Measurements from ENCODE around the gene ZNF512B. TPM values are rescaled to one million over a fixed set of nuclear protein-coding genes. Genes with fewer than 3 reads are reported as not detected.

ZNF512B gene
- polyA plus RNA-seq, 3 donors, result 0.10 to 2.6 TPM; not detected in 1

DNA sequence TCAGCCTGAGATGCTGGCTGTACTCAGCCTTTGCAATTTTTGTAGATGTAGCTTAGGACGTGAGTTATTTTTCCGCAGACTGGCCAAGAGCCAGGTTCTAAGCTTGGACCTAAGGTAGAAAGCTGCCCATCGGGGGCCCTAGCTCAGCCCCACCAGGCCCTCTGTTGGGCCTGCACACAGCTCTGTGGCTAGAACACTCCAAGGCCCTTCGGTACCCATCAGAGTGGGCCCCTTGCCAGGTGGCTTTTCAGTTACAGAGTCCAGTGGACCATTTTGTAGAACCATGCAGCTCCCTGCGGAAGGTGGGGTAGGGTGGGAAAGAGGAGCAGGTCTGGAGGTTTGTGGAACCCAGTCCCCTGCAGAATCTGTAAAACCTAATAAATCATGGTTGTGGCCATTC is 36.1 kb downstream of the ZNF512B start:
- intact Hi-C loops (cut with micrococcal nuclease), result no loop called here
- Mint-ChIP-seq H3K9me3 (peaks cover 0 to 6% (median 0%) of the 10 kb centered on the region in 7 donors), H3K27ac (no peak overlapping the region), H3K27me3 (ENCODE audit: low read depth in 3 of 3) (peaks cover 0 to 3% (median 0%) of the 10 kb centered on the region in 3 donors), H3K36me3 (peaks cover 65 to 93% of the 10 kb centered on the region in 2 donors), H3K4me1 (peaks cover 13% of the 10 kb centered on the region), H3K4me3 (no peak overlapping the region)
- no peaks in the 10 kb centered on the region for H3K9me3 ChIP-seq (replicated peaks in 1 of 2; ENCODE audit: control insufficient read depth in 1 of 2, insufficient read depth in 1 of 2, low read length in 2 of 2)
- no peak overlapping the region for H3K4me3 ChIP-seq (replicated peaks in 1 of 3; ENCODE audit: low read depth in 2 of 3, low read length in 3 of 3)
- no peak overlapping the region for H2AFZ ChIP-seq (ENCODE audit: insufficient read depth, low read depth, low read length, poor library complexity, severe bottlenecking)
- TF ChIP-seq, protein P1, sequence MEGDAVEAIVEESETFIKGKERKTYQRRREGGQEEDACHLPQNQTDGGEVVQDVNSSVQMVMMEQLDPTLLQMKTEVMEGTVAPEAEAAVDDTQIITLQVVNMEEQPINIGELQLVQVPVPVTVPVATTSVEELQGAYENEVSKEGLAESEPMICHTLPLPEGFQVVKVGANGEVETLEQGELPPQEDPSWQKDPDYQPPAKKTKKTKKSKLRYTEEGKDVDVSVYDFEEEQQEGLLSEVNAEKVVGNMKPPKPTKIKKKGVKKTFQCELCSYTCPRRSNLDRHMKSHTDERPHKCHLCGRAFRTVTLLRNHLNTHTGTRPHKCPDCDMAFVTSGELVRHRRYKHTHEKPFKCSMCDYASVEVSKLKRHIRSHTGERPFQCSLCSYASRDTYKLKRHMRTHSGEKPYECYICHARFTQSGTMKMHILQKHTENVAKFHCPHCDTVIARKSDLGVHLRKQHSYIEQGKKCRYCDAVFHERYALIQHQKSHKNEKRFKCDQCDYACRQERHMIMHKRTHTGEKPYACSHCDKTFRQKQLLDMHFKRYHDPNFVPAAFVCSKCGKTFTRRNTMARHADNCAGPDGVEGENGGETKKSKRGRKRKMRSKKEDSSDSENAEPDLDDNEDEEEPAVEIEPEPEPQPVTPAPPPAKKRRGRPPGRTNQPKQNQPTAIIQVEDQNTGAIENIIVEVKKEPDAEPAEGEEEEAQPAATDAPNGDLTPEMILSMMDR (IDR thresholded peaks at IDR 0.05), result no peak
- no peak overlapping the region for H3K4me2 ChIP-seq (replicated peaks; ENCODE audit: extremely low read depth, low read length, poor library complexity, severe bottlenecking)
- no peak for DNase-seq
- no peaks in the 10 kb centered on the region for H3K27me3 ChIP-seq (ENCODE audit: control insufficient read depth in 2 of 2, insufficient read depth in 2 of 2, low read length in 2 of 2)
- peaks cover under 1 to 2% of the 10 kb centered on the region in 2 donors for H3K4me1 ChIP-seq (ENCODE audit: control insufficient read depth in 1 of 2, insufficient read depth in 2 of 2, low read length in 2 of 2)
- peaks cover 100% of the 10 kb centered on the region for H4K20me1 ChIP-seq (ENCODE audit: insufficient read depth, low read length)
- no peak overlapping the region for H3K9ac ChIP-seq (ENCODE audit: insufficient read depth, low read length, poor library complexity, severe bottlenecking)
- H3K27ac ChIP-seq (ENCODE audit: low read depth in 1 of 2, low read length in 2 of 2), result no peak overlapping the region
- peaks cover 98% of the 10 kb centered on the region for H3K79me2 ChIP-seq (ENCODE audit: insufficient read depth, low read length)
- peaks cover 78 to 96% of the 10 kb centered on the region in 2 donors for H3K36me3 ChIP-seq (replicated peaks in 1 of 2; ENCODE audit: control insufficient read depth in 1 of 2, insufficient read depth in 2 of 2, low read length in 2 of 2)
- WGBS (ENCODE audit: insufficient coverage), result 91% methylated on average over 4 of the region's 5 CpGs

- Histone ChIP-seq H3K4me3 (replicated peaks in 1 of 3; ENCODE audit: low read depth in 2 of 3, low read length in 3 of 3) (no peak overlapping the region), H3K36me3 (replicated peaks in 1 of 2; ENCODE audit: control insufficient read depth in 1 of 2, insufficient read depth in 2 of 2, low read length in 2 of 2) (peaks cover 86 to 99% of the 10 kb centered on the region in 2 donors), H3K9ac (ENCODE audit: insufficient read depth, low read length, poor library complexity, severe bottlenecking) (no peak overlapping the region), H3K27ac (ENCODE audit: low read depth in 1 of 2, low read length in 2 of 2) (no peak overlapping the region), H3K4me1 (ENCODE audit: control insufficient read depth in 1 of 2, insufficient read depth in 2 of 2, low read length in 2 of 2) (no peaks in the 10 kb centered on the region), H2AFZ (ENCODE audit: insufficient read depth, low read depth, low read length, poor library complexity, severe bottlenecking) (no peak overlapping the region), H3K4me2 (replicated peaks; ENCODE audit: extremely low read depth, low read length, poor library complexity, severe bottlenecking) (no peak overlapping the region), H3K79me2 (ENCODE audit: insufficient read depth, low read length) (peaks cover 98% of the 10 kb centered on the region), H3K9me3 (replicated peaks in 1 of 2; ENCODE audit: control insufficient read depth in 1 of 2, insufficient read depth in 1 of 2, low read length in 2 of 2) (no peaks in the 10 kb centered on the region), H3K27me3 (ENCODE audit: control insufficient read depth in 2 of 2, insufficient read depth in 2 of 2, low read length in 2 of 2) (no peaks in the 10 kb centered on the region), H4K20me1 (ENCODE audit: insufficient read depth, low read length) (peaks cover 100% of the 10 kb centered on the region)
- Mint-ChIP-seq H3K36me3 (peaks cover 70 to 98% of the 10 kb centered on the region in 2 donors), H3K4me3 (no peak overlapping the region), H3K4me1 (peaks cover 9% of the 10 kb centered on the region), H3K27me3 (ENCODE audit: low read depth in 3 of 3) (peaks cover 0 to 3% (median 0%) of the 10 kb centered on the region in 3 donors), H3K27ac (peak overlapping the region in 3 of 7 donors; percentile 19 to 43 (median 33)), H3K9me3 (peaks cover 0 to 3% (median 0%) of the 10 kb centered on the region in 7 donors)
- intact Hi-C loops (cut with micrococcal nuclease), result no loop called here
- 93% methylated on average over 17 of the region's 17 CpGs for whole genome bisulfite sequencing (ENCODE audit: insufficient coverage)
- TF ChIP-seq, protein P1 (IDR thresholded peaks at IDR 0.05), result no peak
- no peak for DNase-seq
Measured at GRCh38 chr20:63932606-63933160, 37.0 kb downstream of the ZNF512B start.
